ENCODE data around the gene ACD. TPM values are rescaled to one million over a fixed set of nuclear protein-coding genes. Genes with fewer than 3 reads are reported as not detected.
"Not testable (repeated sequence)": the region's sequence is repeated elsewhere in the genome, so short reads cannot be mapped to it uniquely, and the experiment has no call there.

Gene ACD
- total RNA-seq, 3 donors from 2014 or later, result 19.4 to 20.6 (median 19.8) TPM

GRCh38 chr16:67697422-67698185, 37.5 kb upstream of the ACD start:
- no peaks in the 10 kb centered on the region for H3K36me3 ChIP-seq
- no peaks in the 10 kb centered on the region for H3K4me1 ChIP-seq
- no peak overlapping the region for H3K27ac ChIP-seq
- no peak for TF ChIP-seq CTCF (IDR thresholded peaks at IDR 0.05)
- TF ChIP-seq POLR2AphosphoS5 (IDR thresholded peaks at IDR 0.05), result no peak
- TF ChIP-seq POLR2A (IDR thresholded peaks at IDR 0.05), result no peak
- H3K27me3 ChIP-seq, result no peaks in the 10 kb centered on the region
- H3K4me3 ChIP-seq, result no peak overlapping the region
- intact Hi-C loops (cut with DNase I; ENCODE audit: low total_unique reads), result no loop called here
- no peak for DNase-seq (ENCODE audit: low spot score in 2 of 2)
- H3K9me3 ChIP-seq, result no peaks in the 10 kb centered on the region

- H3K36me3 ChIP-seq, result no peaks in the 10 kb centered on the region
- H3K27me3 ChIP-seq, result no peaks in the 10 kb centered on the region
- DNase-seq (ENCODE audit: low spot score in 2 of 2), result no peak
- no peaks in the 10 kb centered on the region for H3K4me1 ChIP-seq
- intact Hi-C loops (cut with DNase I; ENCODE audit: low total_unique reads), result no loop called here
- no peaks in the 10 kb centered on the region for H3K9me3 ChIP-seq
- H3K27ac ChIP-seq, result no peak overlapping the region
- TF ChIP-seq CTCF (IDR thresholded peaks at IDR 0.05) (no peak), POLR2AphosphoS5 (IDR thresholded peaks at IDR 0.05) (no peak), POLR2A (IDR thresholded peaks at IDR 0.05) (no peak)
- no peak overlapping the region for H3K4me3 ChIP-seq
Observed at GRCh38 chr16:67694611-67695010, 34.6 kb upstream of the ACD start.

- intact Hi-C loops (cut with DNase I; ENCODE audit: low total_unique reads); DNase-seq (ENCODE audit: low spot score in 2 of 2); H3K36me3 ChIP-seq; H3K9me3 ChIP-seq; H3K4me3 ChIP-seq; H3K27me3 ChIP-seq; H3K4me1 ChIP-seq; H3K27ac ChIP-seq: not testable (repeated sequence)
Observed at GRCh38 chr16:67693517-67694285, 33.6 kb upstream of the ACD start.

- Histone ChIP-seq H3K36me3 (no peaks in the 10 kb centered on the region), H3K27me3 (no peaks in the 10 kb centered on the region), H3K4me3 (peak overlapping the region in 1 of 3 donors; percentile 2), H3K9me3 (no peaks in the 10 kb centered on the region), H3K4me1 (no peaks in the 10 kb centered on the region), H3K27ac (peak overlapping the region; percentile 46 to 85)
- intact Hi-C loops (cut with DNase I; ENCODE audit: low total_unique reads), result no loop called here
- DNase-seq (ENCODE audit: low spot score in 2 of 2), result no peak
- TF ChIP-seq POLR2AphosphoS5 (IDR thresholded peaks at IDR 0.05) (no peak), POLR2A (IDR thresholded peaks at IDR 0.05) (no peak), CTCF (IDR thresholded peaks at IDR 0.05) (no peak)
Observed at GRCh38 chr16:67685388-67686112, 25.5 kb upstream of the ACD start.

- no peak overlapping the region for H3K4me3 ChIP-seq
- H3K27ac ChIP-seq, result peak overlapping the region; percentile 21 to 22
- intact Hi-C loops (cut with DNase I; ENCODE audit: low total_unique reads), result no loop called here
Observed at GRCh38 chr16:67683767-67684166, 23.7 kb upstream of the ACD start.

More at GRCh38 chr16:67683767-67684166, 23.7 kb upstream of the ACD start:
- no peak for DNase-seq (ENCODE audit: low spot score in 2 of 2)
- no peaks in the 10 kb centered on the region for H3K36me3 ChIP-seq
- no peaks in the 10 kb centered on the region for H3K4me1 ChIP-seq
- no peaks in the 10 kb centered on the region for H3K9me3 ChIP-seq
- no peak for TF ChIP-seq CTCF (IDR thresholded peaks at IDR 0.05)
- TF ChIP-seq POLR2A (IDR thresholded peaks at IDR 0.05), result no peak
- no peak for TF ChIP-seq POLR2AphosphoS5 (IDR thresholded peaks at IDR 0.05)
- no peaks in the 10 kb centered on the region for H3K27me3 ChIP-seq

Data from breast epithelium (tissue), 4 donors.